Kidney glomerular epithelial cell (primary cell): ENCODE data around the gene SMOC2.

ENCODE experiments used
- DNase-seq: peaks from one replicate; lab custom pipeline; 2025; lab: John Stamatoyannopoulos, UW

SMOC2 gene

GRCh38 chr6:168624948-168625347, 184.0 kb downstream of the SMOC2 start:
- no peak for DNase-seq

- DNase-seq = no peak
Observed at GRCh38 chr6:168625602-168626001, 184.6 kb downstream of the SMOC2 start.

GRCh38 chr6:168626046-168626602, 185.1 kb downstream of the SMOC2 start:
- DNase-seq = no peak

- no peak for DNase-seq
Observed at GRCh38 chr6:168627506-168628175, 186.7 kb downstream of the SMOC2 start.

GRCh38 chr6:168628176-168628553, 187.2 kb downstream of the SMOC2 start:
- no peak for DNase-seq

- DNase-seq = no peak
Observed at GRCh38 chr6:168628732-168629245, 187.8 kb downstream of the SMOC2 start.

- no peak for DNase-seq
Observed at GRCh38 chr6:168631564-168631963, 190.6 kb downstream of the SMOC2 start.

GRCh38 chr6:168632694-168633093, 191.7 kb downstream of the SMOC2 start:
- no peak for DNase-seq

- no peak for DNase-seq
Observed at GRCh38 chr6:168634541-168635328, 193.8 kb downstream of the SMOC2 start.

- DNase-seq = no peak
Observed at GRCh38 chr6:168636147-168637004, 195.4 kb downstream of the SMOC2 start.

GRCh38 chr6:168637834-168638233, 196.8 kb downstream of the SMOC2 start:
- no peak for DNase-seq

GRCh38 chr6:168638468-168639271, 197.7 kb downstream of the SMOC2 start:
- no peak for DNase-seq

- no peak for DNase-seq
Observed at GRCh38 chr6:168640181-168640580, 199.2 kb downstream of the SMOC2 start.

- DNase-seq = no peak
Observed at GRCh38 chr6:168640768-168641167, 199.8 kb downstream of the SMOC2 start.

- DNase-seq = peak; percentile 56
Observed at GRCh38 chr6:168641446-168641845, 200.5 kb downstream of the SMOC2 start.

- DNase-seq = no peak
Observed at GRCh38 chr6:168643401-168643800, 202.4 kb downstream of the SMOC2 start.

GRCh38 chr6:168645326-168645725, 204.3 kb downstream of the SMOC2 start:
- no peak for DNase-seq

- DNase-seq = no peak
Observed at GRCh38 chr6:168647271-168647670, 206.3 kb downstream of the SMOC2 start.

GRCh38 chr6:168648240-168649125, 207.5 kb downstream of the SMOC2 start:
- no peak for DNase-seq

GRCh38 chr6:168649209-168649608, 208.2 kb downstream of the SMOC2 start:
- DNase-seq = no peak
